ENCODE results near the gene CNIH3.

DNA sequence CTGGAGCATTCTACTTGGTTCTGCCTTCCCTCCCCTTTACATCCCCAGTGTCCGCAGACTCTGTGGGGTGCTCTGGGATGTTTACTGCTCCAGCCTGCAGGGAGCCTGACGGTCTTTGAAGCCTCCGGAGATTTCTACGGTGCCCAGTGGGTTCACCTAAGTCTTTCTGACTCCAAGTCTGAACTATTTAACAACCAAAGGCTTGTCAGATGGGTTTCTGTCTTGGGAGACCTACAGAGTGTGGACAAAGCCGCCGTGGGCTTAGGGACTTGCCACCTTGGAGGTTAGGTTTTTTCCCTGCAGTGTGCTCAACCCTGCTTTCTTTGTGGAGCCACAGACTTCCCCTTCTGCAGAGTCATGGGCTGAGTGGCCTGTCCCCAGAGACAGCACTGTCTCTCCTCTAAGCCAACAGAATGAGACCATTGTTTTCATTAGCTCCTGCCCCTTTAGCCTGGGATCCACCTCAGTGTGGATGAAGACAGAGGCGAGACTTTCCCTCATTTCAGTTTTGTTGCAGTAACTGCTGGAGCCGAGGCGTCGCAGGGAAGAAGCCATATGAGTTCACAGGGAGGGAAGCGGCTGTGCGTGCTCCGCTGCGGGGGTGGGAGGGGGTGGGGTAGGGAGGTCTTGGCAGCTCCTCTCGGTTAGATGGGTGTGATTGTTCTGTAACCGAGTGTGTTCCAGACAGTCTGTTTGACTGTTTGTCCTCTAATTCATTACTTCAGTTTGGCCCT lies 120.7 kb downstream of the CNIH3 start:
- TF ChIP-seq, protein P1, sequence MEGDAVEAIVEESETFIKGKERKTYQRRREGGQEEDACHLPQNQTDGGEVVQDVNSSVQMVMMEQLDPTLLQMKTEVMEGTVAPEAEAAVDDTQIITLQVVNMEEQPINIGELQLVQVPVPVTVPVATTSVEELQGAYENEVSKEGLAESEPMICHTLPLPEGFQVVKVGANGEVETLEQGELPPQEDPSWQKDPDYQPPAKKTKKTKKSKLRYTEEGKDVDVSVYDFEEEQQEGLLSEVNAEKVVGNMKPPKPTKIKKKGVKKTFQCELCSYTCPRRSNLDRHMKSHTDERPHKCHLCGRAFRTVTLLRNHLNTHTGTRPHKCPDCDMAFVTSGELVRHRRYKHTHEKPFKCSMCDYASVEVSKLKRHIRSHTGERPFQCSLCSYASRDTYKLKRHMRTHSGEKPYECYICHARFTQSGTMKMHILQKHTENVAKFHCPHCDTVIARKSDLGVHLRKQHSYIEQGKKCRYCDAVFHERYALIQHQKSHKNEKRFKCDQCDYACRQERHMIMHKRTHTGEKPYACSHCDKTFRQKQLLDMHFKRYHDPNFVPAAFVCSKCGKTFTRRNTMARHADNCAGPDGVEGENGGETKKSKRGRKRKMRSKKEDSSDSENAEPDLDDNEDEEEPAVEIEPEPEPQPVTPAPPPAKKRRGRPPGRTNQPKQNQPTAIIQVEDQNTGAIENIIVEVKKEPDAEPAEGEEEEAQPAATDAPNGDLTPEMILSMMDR (IDR thresholded peaks at IDR 0.05; ENCODE audit: borderline replicate concordance, extremely low read depth, low read length, poor library complexity, severe bottlenecking) = no peak
- TF ChIP-seq EZH2 (IDR thresholded peaks at IDR 0.05; ENCODE audit: borderline replicate concordance, low read depth, low read length, severe bottlenecking) = no peak

Measured in DND-41 (cell line).